Measurements from ENCODE around the gene HTRA1.

DNA sequence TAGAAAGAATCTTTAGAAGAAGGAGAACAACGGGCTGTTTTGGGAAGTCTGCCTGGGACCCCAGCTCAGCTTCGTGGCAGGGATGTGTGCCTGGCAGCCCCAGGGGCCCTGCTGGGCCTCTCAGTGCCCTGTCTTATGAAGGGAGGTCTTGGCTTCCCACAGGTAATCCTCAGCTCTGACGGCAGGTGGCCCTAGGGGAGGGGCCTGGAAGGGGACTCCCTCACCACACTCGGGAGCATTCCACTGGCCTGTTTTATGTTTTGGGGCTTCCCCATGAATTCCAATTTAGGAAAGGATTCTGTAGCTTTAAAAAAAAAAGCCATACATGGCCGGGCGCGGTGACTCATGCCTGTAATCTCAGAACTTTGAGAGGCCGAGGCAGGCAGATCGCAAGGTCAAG lies 96.2 kb downstream of the HTRA1 start:
- TF ChIP-seq EZH2 (IDR thresholded peaks at IDR 0.05; ENCODE audit: low read length, unreplicated experiment) (no peak), EZH2phosphoT487 (IDR thresholded peaks at IDR 0.05; ENCODE audit: borderline replicate concordance, low read length) (no peak)
- TF ChIP-seq, protein P1, sequence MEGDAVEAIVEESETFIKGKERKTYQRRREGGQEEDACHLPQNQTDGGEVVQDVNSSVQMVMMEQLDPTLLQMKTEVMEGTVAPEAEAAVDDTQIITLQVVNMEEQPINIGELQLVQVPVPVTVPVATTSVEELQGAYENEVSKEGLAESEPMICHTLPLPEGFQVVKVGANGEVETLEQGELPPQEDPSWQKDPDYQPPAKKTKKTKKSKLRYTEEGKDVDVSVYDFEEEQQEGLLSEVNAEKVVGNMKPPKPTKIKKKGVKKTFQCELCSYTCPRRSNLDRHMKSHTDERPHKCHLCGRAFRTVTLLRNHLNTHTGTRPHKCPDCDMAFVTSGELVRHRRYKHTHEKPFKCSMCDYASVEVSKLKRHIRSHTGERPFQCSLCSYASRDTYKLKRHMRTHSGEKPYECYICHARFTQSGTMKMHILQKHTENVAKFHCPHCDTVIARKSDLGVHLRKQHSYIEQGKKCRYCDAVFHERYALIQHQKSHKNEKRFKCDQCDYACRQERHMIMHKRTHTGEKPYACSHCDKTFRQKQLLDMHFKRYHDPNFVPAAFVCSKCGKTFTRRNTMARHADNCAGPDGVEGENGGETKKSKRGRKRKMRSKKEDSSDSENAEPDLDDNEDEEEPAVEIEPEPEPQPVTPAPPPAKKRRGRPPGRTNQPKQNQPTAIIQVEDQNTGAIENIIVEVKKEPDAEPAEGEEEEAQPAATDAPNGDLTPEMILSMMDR (conservative IDR thresholded peaks at IDR 0.05; ENCODE audit: low read depth, low read length) = no peak
